NCI-H1436 (cell line): Measurements from ENCODE around the gene ITGBL1.
A peak's percentile ranks its signal among the peaks of the same experiment; 100 is the strongest.

Experiments
- DNase-seq: peaks from one replicate; lab custom pipeline; 2025; lab: John Stamatoyannopoulos, UW

ITGBL1 gene

DNA sequence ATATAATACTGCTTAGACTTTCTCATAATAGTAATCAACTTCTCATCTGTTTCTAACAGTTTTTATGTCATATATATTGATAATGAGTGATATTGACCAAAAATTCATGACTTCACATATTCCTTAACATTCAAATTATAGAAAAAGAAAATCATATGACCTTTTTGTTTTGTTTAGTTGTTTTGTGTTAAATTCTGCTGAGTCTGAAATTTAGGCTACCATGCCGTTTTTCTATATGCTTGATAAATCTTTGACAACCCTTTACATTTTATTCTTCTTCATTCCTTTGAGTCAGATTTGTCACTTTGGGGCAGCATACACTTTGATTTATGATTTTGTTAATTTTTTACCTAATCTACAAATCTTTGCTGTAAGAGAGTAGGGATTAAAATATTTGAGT is 176.4 kb downstream of the ITGBL1 start:
- no peak for DNase-seq

DNA sequence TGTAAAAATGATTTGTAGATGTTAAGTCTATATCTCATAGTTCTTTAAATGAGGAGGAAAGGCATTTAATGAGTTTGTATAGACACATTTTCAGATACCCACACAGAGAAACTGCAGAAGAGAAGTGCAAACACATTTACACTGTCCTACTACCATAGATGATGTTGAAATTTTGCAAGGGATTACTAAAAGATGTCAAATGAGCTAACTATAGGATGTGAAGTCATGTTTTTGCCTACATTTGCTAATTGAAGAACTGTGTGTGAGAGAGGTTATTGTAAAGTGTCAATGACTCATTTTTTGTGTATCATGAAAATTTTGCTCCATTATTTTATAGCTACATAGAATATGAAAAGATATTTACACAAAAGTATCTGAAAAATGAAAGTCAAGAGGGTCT is 178.9 kb downstream of the ITGBL1 start:
- no peak for DNase-seq

DNA sequence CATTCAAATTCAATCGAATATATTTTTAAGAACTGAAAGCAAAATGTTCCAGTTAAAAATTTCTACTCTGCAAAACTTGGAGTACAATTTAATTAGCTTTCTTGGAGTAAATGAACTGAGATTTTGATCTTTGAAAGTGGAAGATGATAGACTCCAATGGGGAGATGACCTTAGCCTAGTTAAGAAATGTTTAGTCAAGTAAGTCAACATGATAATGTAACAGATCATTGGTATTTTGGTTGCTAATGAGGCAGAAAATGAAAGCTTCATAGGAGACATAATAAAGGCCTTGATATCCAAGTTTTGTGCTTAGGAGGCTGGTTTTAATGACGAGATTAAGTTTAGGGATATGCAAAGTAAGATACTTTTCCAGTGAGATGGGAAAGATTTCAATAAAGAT is 181.7 kb downstream of the ITGBL1 start:
- DNase-seq, result no peak

DNA sequence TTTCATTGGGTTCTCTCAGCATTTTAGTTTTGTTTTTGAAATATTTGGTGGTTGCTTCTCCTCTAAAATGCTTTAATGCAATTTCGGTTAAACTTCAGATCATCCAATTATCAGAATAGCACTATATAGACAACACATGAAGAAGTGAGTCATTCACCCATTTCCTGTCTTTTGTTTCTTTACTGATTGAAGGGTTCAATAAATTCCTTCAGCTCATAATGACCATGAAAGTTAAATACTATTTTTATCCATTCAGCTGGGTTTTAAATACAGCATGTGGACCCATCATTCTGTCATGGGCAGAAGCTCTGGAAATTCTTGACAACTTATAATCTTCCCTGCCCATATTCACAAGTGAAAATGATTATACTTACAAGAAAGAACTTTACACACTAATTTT is 187.2 kb downstream of the ITGBL1 start:
- no peak for DNase-seq

DNA sequence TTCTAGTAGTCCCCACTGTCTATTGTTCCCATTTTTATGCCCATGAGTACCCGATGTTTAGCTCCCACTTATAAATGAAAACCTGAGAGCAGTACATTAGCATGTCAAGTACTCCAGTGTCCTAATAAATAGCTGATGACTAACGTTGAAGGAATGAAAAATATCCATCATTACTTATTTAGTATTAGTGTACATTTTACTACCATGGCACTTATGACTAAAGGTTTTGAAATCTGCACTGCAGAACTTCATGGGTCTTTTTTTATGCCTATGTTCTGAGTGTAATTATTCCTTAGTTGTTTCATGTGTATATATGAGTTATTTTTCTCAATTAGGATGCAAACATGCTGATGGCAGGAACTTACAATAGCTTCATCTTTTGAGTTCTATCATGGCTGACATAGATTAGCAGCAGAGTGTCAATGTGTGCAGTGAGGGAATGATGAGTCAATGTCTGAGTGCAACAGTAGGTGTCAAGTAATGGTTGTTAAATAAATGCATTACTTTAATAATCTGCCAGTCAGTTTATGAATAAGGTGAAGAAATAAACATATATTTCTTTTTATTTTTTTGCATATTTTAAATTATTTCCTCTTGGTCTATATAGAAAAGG is 188.4 kb downstream of the ITGBL1 start:
- no peak for DNase-seq

DNA sequence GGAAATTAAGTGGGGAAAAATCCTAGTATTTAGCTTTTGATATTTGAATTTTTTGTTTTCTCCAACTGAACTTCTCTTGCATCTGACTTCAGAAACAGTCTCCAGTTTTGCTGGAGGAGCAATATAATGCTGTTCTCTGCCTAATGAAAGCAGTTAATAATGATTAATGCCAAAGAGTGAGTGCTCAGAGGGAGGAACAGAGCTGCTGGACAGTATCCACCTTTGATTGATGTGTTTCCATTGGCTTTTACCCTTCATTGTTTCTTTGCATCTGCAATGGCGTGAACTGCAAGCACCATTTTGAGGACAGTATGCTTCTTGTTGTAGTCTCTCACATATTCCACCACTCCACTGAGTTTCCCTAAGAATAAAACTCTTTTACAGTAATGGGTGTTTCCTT is 193.4 kb downstream of the ITGBL1 start:
- no peak for DNase-seq

DNA sequence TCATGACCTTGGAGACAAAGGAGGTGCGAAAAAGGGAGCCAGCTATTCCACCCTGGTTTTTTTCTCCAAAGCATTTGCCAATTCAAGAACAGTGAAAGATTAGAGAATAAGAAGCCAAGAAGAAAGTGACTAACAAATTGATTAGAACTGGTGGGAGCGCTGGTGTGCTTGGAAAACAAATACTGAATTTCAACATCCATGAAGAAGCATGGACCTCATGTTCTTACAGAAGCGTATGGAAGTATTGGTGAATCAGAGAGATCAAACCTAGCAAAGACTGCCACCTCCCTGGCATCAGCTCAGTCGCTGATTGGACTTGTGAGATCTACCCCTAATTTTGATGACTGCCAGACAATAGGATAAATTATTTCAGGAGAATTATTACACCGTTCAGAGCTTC is 195.3 kb downstream of the ITGBL1 start:
- no peak for DNase-seq

DNA sequence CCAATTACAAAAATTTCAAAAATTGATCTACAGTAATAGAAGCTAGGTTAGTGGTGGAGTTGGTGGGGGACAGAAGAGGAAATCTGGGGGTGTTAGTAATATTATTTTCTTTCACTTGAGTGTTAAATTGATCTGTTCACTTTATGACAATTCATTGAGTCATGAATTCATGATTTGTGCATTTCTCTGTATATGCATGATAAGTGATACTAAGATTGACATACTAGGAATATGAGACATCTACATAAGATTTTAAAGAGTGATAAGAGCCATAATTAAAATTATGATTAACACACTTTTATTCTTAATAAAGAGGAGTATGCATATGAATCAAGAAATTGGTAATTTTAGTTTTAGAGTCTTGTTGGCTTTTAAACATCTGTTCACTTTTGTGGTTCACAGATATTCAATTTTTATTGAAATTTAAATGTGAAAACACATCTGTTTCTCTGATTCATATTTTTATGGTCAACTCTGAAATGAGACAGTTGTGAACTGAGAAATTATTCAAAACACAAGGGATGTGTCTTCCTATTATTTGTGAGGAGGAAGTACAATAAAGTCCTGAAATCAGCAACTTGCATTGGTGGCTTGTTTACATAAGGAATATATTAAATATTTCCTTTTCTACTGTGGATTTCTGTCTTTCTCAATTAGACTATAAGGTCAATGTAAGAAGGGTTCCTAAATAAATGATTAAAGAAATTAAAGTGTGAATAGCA is 196.5 kb downstream of the ITGBL1 start:
- no peak for DNase-seq

DNA sequence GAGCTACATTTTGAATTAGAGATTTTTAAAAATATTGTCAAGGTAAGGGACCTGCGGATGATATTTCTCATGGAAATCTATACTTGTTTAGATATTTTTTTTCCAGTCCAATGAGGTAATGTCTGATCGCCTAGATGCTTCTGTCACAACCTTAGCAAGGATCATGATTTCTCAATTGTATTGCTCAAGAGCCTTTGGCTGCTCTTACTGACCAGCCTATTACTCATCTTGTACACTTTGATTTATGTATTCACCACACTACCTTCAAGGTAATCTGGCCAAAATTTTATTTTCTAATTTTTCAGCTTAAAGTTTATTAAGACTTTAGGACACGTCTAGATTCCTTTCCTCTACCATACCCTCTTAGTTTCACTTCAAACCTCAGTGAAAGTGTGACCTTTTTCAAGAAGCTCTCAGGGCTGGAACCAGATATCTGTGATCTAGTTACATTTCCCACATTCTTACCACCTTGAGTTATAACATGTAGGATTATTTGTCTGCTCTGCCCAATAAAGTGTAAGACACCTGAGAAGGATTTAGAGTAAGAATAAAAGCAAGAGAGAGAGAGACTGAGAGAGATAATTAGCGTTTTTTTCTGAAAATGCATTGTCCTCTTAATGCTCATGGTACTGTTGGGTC is 197.1 kb downstream of the ITGBL1 start:
- no peak for DNase-seq

DNA sequence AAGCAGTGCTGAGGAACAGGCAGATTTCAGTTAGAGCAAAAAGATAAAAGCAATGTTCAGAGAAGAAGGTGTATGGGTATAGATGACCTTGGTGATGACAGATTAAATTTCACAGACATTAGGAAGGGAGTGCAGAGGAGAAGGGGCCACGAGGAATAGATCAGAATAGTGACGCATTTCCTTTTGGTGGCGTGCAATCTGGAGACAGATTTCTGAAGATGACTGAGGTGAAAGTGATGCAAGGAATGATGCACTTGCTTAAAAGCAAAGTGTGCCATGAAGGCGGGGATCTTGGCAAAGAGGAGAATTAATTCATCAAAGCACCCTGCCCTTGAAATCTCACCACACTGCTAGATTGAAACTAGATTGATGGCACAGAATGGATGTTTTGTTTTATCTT is 202.4 kb downstream of the ITGBL1 start:
- DNase-seq, result no peak

DNA sequence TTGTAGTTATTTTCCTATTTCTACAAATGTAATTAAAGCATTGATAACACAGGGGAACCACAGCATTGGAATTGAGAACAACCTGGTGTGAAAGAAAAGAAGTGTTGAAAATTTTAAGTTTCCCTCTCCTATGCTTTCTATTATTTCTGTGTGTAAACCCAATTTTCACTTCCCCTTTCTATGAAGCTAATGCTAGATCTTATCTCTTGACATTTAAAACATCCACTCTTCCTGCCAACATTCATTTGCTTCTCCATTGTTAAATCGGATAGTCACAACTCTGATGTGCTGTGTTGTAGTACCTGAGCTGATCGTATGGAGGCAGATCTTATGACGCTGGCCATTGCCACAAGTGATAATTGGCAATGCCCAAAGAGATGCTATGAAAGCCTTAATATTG is 203.0 kb downstream of the ITGBL1 start:
- DNase-seq, result no peak

DNA sequence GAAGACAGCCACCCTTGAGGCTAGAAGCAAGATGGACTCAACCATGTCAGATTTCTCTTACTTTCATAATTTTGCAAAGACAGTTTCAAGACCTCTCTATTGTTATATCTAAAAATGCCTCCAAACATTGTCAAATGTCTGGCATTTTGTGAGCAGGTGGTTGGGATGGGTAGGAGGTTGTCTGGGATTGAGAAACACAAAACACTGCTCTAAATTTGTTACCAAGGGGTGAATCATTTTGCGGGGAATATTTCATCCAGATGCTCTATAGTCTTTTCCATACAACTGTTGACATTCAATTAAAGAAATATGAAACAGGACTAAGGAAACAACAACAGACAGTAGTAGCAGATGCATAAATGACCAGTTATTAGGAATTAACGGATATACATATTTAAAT is 208.2 kb downstream of the ITGBL1 start:
- no peak for DNase-seq

DNA sequence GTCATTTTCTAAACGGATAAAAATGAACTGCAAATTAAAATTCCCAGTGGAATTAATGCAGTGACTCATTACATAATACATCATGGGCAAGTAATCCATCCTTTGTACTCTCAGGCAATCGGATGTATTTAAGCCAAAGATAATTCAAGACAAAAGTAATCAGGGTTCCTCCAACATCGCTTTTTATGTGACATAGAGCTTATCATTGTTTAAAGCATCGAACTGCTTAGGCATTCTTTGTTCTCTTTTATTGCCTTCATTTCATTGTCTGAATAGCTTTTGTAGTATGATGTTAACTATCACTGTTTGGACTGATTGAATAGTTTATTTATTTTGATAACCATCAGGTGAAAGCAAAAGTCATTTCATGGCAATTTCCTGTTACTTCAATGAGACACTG is 209.4 kb downstream of the ITGBL1 start:
- DNase-seq, result peak; percentile 10

DNA sequence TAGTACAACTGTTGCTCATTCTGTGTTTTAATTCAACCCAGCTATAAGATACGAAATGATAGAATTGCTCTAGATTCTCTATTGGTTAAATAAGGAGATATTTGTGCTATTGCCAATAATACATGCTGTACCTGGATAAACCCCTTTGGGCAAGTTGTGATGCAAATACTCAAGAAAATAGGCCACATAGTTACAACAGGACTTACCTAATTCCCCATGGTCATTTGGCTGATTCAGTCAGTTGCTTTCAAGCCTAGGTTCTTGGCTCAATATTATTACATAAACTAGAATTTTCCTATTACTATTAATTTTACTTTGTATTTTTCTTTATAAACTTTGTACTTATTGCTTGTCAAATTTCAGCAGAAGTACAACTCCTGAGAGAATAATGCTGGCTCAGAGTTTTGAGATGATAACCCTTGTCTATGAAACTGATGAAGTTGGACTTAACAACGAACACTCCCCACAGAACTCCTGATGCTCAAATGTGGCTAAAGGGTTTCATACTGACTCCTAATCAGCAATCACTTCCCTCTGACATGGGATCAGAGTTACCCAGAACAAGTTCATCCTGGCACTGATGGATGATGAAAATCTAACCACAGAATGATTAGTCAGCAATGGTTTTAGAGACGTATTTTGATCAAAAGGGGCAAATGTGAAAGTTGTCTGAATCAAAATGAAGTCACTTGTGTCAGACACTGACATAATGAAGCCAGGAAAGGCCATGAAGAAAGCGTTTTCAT is 221.1 kb downstream of the ITGBL1 start:
- DNase-seq, result no peak

DNA sequence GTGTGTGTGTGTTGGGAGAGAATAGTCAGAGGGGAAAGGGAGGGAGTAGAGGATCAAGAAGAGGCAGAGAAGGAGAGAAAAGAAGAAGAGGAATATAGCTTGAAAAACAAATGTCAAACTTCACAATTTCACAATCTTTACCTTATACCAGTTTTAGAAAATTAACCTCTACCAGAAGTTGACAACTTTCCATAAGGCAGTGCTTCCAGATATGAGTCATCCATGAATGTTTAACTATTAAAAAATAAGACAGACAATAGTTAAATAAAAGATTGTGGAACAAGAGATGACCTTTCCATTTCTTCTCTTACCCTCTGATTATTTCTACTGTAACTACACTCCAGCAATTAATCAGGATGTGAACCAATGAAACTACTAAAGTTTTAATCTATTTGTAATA is 229.4 kb downstream of the ITGBL1 start:
- DNase-seq, result no peak

DNA sequence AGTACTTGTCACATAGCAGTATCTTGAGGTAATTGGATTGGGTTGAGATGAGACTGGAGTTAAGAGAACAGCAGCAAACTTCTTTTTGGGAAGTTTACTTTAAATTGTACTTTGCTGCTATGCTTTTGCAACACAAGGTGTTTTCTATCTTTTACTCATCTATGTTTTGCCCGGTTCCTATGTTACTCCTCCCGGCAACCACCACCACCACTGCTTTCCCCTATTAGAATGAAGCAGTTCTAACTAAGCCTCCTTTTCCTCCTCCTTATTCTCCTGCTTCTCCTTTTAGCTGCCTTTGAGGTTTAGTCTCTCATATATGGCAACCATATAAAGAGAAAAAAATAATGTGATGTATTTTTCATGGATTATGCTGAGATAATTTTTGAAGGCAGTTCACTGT is 233.5 kb downstream of the ITGBL1 start:
- no peak for DNase-seq

DNA sequence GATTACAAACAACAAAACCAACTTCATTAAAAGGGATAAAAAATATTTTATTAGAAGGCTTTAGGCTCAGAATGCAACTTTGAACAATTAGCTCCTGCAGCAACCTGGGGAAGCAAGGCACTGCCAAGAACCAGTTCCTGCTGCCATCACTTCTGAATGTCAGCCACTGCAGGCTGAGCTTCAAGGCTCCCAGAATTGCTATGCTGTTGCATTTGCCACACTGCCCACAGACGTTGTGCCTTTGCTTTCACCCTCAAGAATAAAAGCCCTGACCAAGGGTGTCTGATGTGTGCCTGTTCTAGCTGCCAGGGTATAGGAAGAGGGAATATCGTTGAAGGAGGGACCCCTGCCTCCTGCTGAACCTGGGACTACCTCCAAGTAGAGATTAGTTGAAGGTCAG is 238.4 kb downstream of the ITGBL1 start:
- no peak for DNase-seq

DNA sequence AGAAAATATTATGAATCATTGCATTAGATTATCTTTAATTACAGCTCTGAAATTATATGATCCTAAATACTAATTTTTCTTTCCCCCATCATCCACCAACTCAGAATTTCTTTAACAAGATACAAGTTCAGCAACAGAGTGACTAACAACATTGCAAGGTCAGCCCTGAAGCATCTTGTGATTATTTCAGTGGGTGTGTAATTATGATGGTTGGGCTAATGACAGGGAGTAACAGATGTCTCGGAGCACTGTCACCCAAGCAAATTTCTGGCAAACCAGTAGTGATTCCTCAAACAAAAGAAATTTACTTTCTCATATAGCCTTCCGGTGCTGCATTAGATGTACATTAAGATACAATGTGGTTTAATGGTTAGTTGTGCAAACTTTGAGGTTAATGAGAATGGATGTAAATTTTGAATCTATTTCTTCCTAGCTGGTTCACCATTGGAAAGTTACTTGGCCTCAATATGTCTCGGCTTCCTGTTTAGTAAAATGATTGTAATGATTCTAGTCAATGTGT is 238.9 kb downstream of the ITGBL1 start:
- no peak for DNase-seq

DNA sequence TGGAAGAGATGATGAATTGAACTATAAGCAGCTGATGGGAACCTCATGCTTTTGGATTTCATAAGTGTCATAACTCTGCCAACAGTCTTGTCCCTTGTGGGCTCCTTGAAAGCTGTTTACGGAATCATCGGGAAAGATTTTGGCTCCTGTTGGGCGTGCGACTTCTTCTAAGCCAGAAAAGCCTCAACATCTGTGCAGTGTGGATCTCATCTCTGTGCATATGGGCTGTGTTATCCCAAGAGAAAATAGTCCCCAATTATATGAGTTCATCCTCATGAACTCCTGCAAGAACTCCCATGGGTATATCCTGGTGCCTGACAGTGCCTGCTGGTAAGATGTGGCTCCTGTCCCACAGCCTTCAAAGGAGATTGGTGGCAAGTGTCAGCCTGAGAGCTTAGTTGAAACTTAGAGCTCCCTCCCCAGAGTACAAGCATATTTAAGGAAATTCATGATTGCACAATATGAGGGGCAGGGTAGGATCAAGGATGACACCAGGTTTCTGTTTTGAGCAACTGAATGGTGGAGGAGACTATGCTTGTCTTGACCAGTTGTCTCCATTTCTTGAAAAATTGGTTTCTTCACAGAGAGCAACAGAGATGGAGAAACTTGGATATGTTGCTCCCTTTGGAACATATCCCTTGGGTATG is 243.5 kb downstream of the ITGBL1 start:
- no peak for DNase-seq

DNA sequence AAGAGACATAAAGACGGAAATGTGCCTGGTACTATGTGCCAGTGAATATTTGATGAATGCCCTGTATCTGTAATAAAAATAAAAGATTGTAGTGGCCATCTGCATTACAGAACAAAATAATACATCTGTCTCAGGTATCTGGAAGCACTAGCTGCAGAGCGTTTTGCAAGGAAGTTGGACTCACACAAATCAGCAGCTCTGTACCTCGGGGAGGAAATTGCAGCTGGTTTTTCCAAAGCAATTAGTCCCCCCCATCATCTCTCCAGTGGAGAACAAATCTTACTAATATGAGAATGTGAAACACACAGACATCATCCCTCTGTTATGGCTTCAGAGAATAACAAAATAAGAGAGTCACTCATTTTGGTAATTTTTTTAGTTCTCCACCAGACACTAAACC is 245.3 kb downstream of the ITGBL1 start:
- DNase-seq, result no peak

DNA sequence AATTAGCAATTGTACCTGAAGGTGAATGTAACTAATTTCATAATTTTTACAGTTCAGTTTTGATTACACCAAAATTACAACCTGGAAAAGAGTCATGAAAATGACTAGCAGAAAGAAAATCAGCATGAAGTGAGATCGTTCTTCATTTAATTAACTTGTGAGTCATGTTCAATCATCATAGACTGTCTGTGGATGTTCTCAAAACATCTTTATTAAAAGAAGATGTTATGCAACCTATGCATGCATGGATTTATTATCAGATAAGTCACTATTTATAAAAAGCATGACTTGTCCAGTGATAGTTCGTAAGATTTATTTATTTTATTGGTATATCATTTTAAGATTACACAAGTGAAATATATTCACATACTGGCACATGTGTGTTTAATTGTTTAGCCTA is 245.9 kb downstream of the ITGBL1 start:
- DNase-seq, result no peak

DNA sequence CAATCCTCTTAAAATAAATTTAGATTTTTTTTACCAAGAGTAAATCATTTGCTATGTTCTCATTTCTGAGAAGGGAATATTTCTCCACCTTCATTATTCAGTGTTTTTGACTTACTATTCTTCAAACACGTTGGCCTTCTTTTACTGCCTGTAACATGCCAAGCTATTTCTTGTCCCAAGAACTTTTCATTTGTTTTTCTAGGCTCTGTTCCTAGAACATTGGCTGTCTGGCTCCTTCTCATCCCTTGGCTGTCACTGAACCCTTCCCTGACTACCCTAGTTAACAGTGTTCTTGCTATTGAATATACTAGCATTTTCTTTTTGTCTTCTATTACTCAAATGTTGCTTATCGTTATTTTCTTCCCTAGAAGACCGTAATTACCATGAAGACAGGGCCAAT is 248.1 kb downstream of the ITGBL1 start:
- no peak for DNase-seq
